ENCODE results near the gene ATP6V1C2.

DNA sequence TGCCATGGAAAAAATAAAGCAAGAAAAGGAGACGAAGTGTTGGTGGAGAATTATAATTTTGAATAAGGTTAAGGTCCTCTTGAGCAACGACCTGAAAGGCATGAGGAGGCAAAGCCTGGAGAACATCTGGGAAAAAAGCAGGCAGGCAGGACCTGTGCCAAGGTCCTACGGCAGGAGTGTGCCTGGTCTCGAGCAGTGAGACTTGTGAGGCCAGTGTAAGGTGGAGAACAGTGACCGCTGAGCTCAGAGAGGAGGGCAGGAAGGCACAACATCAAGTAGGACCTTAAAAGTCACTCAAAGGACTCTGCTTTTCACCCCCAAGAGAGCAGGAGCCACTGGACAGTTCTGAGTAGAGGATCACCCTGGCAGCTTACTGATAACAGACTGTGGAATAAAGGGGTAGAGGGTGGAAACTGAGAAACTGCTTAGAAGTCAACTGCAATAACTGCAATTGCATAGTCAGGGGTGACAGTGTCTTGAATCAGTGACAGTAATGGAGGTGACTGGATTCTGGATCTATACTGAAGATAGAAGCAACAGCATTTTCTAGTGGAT, 35.2 kb upstream of the ATP6V1C2 start:
- TF ChIP-seq, protein P1, sequence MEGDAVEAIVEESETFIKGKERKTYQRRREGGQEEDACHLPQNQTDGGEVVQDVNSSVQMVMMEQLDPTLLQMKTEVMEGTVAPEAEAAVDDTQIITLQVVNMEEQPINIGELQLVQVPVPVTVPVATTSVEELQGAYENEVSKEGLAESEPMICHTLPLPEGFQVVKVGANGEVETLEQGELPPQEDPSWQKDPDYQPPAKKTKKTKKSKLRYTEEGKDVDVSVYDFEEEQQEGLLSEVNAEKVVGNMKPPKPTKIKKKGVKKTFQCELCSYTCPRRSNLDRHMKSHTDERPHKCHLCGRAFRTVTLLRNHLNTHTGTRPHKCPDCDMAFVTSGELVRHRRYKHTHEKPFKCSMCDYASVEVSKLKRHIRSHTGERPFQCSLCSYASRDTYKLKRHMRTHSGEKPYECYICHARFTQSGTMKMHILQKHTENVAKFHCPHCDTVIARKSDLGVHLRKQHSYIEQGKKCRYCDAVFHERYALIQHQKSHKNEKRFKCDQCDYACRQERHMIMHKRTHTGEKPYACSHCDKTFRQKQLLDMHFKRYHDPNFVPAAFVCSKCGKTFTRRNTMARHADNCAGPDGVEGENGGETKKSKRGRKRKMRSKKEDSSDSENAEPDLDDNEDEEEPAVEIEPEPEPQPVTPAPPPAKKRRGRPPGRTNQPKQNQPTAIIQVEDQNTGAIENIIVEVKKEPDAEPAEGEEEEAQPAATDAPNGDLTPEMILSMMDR (IDR thresholded peaks at IDR 0.05; ENCODE audit: extremely low read depth in 1 of 2, insufficient read depth in 1 of 2, low read depth in 1 of 2, low read length in 2 of 2): no peak
- TF ChIP-seq EZH2 (IDR thresholded peaks at IDR 0.05; ENCODE audit: borderline replicate concordance, low read depth, low read length, severe bottlenecking): no peak
- no peak for TF ChIP-seq POLR2A (IDR thresholded peaks at IDR 0.05; ENCODE audit: low read depth, low read length)
- TF ChIP-seq POLR2AphosphoS5 (IDR thresholded peaks at IDR 0.05; ENCODE audit: insufficient read depth, low read depth, low read length): no peak
- no peak for TF ChIP-seq MYC (IDR thresholded peaks at IDR 0.05; ENCODE audit: low read depth, low read length)
- no peak for TF ChIP-seq FOS (IDR thresholded peaks at IDR 0.05; ENCODE audit: borderline replicate concordance, insufficient read depth, low read length)

Data from endothelial cell of umbilical vein (primary cell).